Fibroblast of upper back skin (primary cell): Measurements from ENCODE around the gene STEAP1B.

Source experiments
- DNase-seq: peaks from one replicate; pipeline ENCODE4 v3.0.0-alpha.2; 2013

Gene STEAP1B

GRCh38 chr7:22397981-22398380 is 102.0 kb downstream of the STEAP1B start:
- DNase-seq, result no peak

GRCh38 chr7:22395222-22395621 is 104.8 kb downstream of the STEAP1B start:
- DNase-seq, result no peak

GRCh38 chr7:22394739-22395138 is 105.2 kb downstream of the STEAP1B start:
- no peak for DNase-seq

GRCh38 chr7:22393913-22394729 is 105.9 kb downstream of the STEAP1B start:
- DNase-seq, result no peak

- DNase-seq, result no peak
These were observed 109.5 kb downstream of the STEAP1B start for GRCh38 chr7:22390516-22390915.

GRCh38 chr7:22389892-22390291 is 110.1 kb downstream of the STEAP1B start:
- DNase-seq, result no peak

- DNase-seq, result peak; percentile 77
These were observed 112.4 kb downstream of the STEAP1B start for GRCh38 chr7:22387583-22387982.

GRCh38 chr7:22386865-22387264 is 113.1 kb downstream of the STEAP1B start:
- no peak for DNase-seq

- no peak for DNase-seq
These were observed 113.7 kb downstream of the STEAP1B start for GRCh38 chr7:22386206-22386858.

GRCh38 chr7:22385326-22385725 is 114.7 kb downstream of the STEAP1B start:
- DNase-seq, result no peak

GRCh38 chr7:22380333-22380732 is 119.7 kb downstream of the STEAP1B start:
- no peak for DNase-seq

- no peak for DNase-seq
These were observed 121.6 kb downstream of the STEAP1B start for GRCh38 chr7:22378199-22378980.

GRCh38 chr7:22377703-22378102 is 122.3 kb downstream of the STEAP1B start:
- DNase-seq, result no peak

GRCh38 chr7:22375359-22376048 is 124.5 kb downstream of the STEAP1B start:
- no peak for DNase-seq

GRCh38 chr7:22373911-22374310 is 126.1 kb downstream of the STEAP1B start:
- DNase-seq, result no peak

- no peak for DNase-seq
These were observed 126.6 kb downstream of the STEAP1B start for GRCh38 chr7:22373388-22373787.

- DNase-seq, result no peak
These were observed 127.1 kb downstream of the STEAP1B start for GRCh38 chr7:22372863-22373262.

- no peak for DNase-seq
These were observed 128.1 kb downstream of the STEAP1B start for GRCh38 chr7:22371878-22372277.
